ENCODE results near the gene ITLN2. TPM values are rescaled to one million over a fixed set of nuclear protein-coding genes. Genes with fewer than 3 reads are reported as not detected.
"Not testable (repeated sequence)": the region's sequence is repeated elsewhere in the genome, so short reads cannot be mapped to it uniquely, and the experiment has no call there.

Gene ITLN2
- total RNA-seq, 1 experiment from 2014 or later, result 0.20 TPM

DNA sequence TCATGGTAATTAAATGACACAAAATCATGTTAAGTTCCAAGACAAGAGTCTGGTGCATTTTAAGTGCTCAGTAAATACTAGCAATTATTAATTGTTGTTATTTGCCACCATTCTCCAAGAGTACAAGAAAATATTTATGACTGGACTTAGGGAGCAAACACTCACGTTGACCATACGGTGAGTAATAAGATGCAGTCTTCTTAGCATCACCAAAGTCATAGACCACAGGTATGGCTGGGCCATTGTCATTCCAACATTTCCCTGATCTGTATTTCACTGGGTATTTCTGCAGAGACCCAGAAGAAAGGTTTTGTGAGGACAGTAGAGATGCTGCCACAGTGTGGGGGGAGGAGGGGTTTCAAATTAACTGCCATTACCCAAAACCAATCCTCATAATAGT, 4.7 kb downstream of the ITLN2 start:
- Histone ChIP-seq H3K79me2 (ENCODE audit: insufficient read depth, low read length) (no peaks in the 10 kb centered on the region), H3K4me1 (ENCODE audit: control insufficient read depth in 1 of 2, insufficient read depth in 2 of 2, low read length in 2 of 2) (peaks cover 0 to 8% of the 10 kb centered on the region in 2 experiments; a peak in 2 of 4 replicates), H3K36me3 (ENCODE audit: control insufficient read depth in 1 of 2, insufficient read depth in 2 of 2, low read length in 2 of 2) (no peaks in the 10 kb centered on the region), H3K9me2 (ENCODE audit: insufficient read depth) (no peaks in the 10 kb centered on the region), H2AFZ (ENCODE audit: low read depth, low read length, poor library complexity, severe bottlenecking) (no peak overlapping the region), H3K4me2 (ENCODE audit: low read length) (no peak overlapping the region), H3K27ac (ENCODE audit: low read depth, low read length) (no peak overlapping the region), H3K9ac (ENCODE audit: low read length) (no peak overlapping the region), H3K9me3 (ENCODE audit: control insufficient read depth in 1 of 2, insufficient read depth in 1 of 2, low read depth in 1 of 2, low read length in 2 of 2) (no peaks in the 10 kb centered on the region), H3K27me3 (ENCODE audit: insufficient read depth, low read length) (no peaks in the 10 kb centered on the region), H3K4me3 (replicated peaks in 1 of 2; ENCODE audit: low read depth in 1 of 2, low read length in 2 of 2) (no peak overlapping the region), H4K20me1 (ENCODE audit: insufficient read depth) (no peaks in the 10 kb centered on the region)
- BruUV-seq (replicated peaks), result no TSS peak
- CTCF ChIA-PET, result interaction anchor here (3.2 kb wide), 1 partner anchor 114 kb away, joined by 45 read pairs; no protein-coding TSS in a partner anchor
- DNase-seq (ENCODE audit: low read depth, low spot score) (no peak), ATAC-seq (no peak)
- POLR2A ChIA-PET, result no interaction called here
- TF ChIP-seq POLR2AphosphoS5 (IDR thresholded peaks at IDR 0.05; ENCODE audit: low read depth, low read length), result no peak
- TF ChIP-seq, protein P1, sequence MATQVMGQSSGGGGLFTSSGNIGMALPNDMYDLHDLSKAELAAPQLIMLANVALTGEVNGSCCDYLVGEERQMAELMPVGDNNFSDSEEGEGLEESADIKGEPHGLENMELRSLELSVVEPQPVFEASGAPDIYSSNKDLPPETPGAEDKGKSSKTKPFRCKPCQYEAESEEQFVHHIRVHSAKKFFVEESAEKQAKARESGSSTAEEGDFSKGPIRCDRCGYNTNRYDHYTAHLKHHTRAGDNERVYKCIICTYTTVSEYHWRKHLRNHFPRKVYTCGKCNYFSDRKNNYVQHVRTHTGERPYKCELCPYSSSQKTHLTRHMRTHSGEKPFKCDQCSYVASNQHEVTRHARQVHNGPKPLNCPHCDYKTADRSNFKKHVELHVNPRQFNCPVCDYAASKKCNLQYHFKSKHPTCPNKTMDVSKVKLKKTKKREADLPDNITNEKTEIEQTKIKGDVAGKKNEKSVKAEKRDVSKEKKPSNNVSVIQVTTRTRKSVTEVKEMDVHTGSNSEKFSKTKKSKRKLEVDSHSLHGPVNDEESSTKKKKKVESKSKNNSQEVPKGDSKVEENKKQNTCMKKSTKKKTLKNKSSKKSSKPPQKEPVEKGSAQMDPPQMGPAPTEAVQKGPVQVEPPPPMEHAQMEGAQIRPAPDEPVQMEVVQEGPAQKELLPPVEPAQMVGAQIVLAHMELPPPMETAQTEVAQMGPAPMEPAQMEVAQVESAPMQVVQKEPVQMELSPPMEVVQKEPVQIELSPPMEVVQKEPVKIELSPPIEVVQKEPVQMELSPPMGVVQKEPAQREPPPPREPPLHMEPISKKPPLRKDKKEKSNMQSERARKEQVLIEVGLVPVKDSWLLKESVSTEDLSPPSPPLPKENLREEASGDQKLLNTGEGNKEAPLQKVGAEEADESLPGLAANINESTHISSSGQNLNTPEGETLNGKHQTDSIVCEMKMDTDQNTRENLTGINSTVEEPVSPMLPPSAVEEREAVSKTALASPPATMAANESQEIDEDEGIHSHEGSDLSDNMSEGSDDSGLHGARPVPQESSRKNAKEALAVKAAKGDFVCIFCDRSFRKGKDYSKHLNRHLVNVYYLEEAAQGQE (IDR thresholded peaks at IDR 0.05; ENCODE audit: low read depth), result no peak
- no peak for TF ChIP-seq YY1 (IDR thresholded peaks at IDR 0.05; ENCODE audit: extremely low read depth, insufficient replicate concordance, low read depth, low read length)
- TF ChIP-seq, protein P2, sequence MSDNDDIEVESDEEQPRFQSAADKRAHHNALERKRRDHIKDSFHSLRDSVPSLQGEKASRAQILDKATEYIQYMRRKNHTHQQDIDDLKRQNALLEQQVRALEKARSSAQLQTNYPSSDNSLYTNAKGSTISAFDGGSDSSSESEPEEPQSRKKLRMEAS (IDR thresholded peaks at IDR 0.05), result no peak
- no peak for TF ChIP-seq SIN3A (IDR thresholded peaks at IDR 0.05; ENCODE audit: low read depth)
- no peak for TF ChIP-seq ZNF274 (IDR thresholded peaks at IDR 0.05; ENCODE audit: low read depth, low read length)
- no peak for TF ChIP-seq ELF1 (IDR thresholded peaks at IDR 0.05; ENCODE audit: borderline replicate concordance, low read depth)
- TF ChIP-seq SP1 (IDR thresholded peaks at IDR 0.05; ENCODE audit: low read depth), result no peak
- TF ChIP-seq ZFX (IDR thresholded peaks at IDR 0.05), result no peak
- TF ChIP-seq, protein P3, sequence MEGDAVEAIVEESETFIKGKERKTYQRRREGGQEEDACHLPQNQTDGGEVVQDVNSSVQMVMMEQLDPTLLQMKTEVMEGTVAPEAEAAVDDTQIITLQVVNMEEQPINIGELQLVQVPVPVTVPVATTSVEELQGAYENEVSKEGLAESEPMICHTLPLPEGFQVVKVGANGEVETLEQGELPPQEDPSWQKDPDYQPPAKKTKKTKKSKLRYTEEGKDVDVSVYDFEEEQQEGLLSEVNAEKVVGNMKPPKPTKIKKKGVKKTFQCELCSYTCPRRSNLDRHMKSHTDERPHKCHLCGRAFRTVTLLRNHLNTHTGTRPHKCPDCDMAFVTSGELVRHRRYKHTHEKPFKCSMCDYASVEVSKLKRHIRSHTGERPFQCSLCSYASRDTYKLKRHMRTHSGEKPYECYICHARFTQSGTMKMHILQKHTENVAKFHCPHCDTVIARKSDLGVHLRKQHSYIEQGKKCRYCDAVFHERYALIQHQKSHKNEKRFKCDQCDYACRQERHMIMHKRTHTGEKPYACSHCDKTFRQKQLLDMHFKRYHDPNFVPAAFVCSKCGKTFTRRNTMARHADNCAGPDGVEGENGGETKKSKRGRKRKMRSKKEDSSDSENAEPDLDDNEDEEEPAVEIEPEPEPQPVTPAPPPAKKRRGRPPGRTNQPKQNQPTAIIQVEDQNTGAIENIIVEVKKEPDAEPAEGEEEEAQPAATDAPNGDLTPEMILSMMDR (IDR thresholded peaks at IDR 0.05 in 2 of 3, conservative IDR thresholded peaks at IDR 0.05 in 1 of 3; ENCODE audit: borderline replicate concordance in 1 of 3, insufficient read depth in 1 of 3, low read depth in 2 of 3, low read length in 2 of 3), result no peak
- intact Hi-C loops (cut with micrococcal nuclease), result loop anchor here (2.0 to 5.0 kb wide), 3 partner anchors 173 to 523 kb away; no protein-coding TSS in a partner anchor
- RAD21 ChIA-PET (ENCODE audit: low non-redundant PET in 1 of 2, low total read pairs in 2 of 2, uncharacterized antibody in 2 of 2, unreplicated experiment in 2 of 2), result no interaction called here

DNA sequence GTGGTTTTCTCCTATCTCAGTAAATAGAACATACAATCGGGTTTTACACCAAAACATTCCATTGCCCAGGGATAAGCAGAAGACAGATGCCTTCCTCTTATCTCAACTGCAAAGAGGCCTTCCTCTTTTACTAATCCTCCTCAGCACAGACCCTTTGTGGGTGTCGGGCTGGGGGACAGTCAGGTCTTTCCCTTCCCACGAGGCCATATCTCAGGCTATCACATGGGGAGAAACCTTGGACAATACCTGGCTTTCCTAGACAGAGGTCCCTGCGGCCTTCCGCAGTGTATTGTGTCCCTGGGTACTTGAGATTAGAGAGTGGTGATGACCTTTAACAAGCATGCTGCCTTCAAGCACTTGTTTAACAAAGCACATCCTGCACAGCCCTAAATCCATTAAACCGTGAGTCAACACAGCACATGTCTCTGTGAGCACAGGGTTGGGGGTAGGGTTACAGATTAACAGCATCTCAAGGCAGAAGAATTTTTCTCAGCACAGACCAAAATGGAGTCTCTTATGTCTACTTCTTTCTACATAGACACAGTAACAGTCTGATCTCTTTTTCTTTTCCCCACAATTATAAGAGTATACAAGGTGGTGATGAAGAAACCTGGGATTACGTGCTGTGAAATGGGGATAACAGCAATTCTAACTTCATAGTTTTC, 5.3 kb downstream of the ITLN2 start:
- CTCF ChIA-PET, result interaction anchor here (3.2 kb wide), 1 partner anchor 114 kb away, joined by 45 read pairs; no protein-coding TSS in a partner anchor
- BruUV-seq (replicated peaks); H3K27me3 ChIP-seq (ENCODE audit: insufficient read depth, low read length); H3K79me2 ChIP-seq (ENCODE audit: insufficient read depth, low read length); H3K4me2 ChIP-seq (ENCODE audit: low read length); DNase-seq (ENCODE audit: low read depth, low spot score); H3K9me2 ChIP-seq (ENCODE audit: insufficient read depth); RAD21 ChIA-PET (ENCODE audit: low non-redundant PET in 1 of 2, low total read pairs in 2 of 2, uncharacterized antibody in 2 of 2, unreplicated experiment in 2 of 2); H4K20me1 ChIP-seq (ENCODE audit: insufficient read depth); POLR2A ChIA-PET; H3K9ac ChIP-seq (ENCODE audit: low read length); H3K4me1 ChIP-seq (ENCODE audit: control insufficient read depth in 1 of 2, insufficient read depth in 2 of 2, low read length in 2 of 2); H3K4me3 ChIP-seq (replicated peaks in 1 of 2; ENCODE audit: low read depth in 1 of 2, low read length in 2 of 2); H3K9me3 ChIP-seq (ENCODE audit: control insufficient read depth in 1 of 2, insufficient read depth in 1 of 2, low read depth in 1 of 2, low read length in 2 of 2); H3K36me3 ChIP-seq (ENCODE audit: control insufficient read depth in 1 of 2, insufficient read depth in 2 of 2, low read length in 2 of 2); H3K27ac ChIP-seq (ENCODE audit: low read depth, low read length); intact Hi-C loops (cut with micrococcal nuclease); ATAC-seq; H2AFZ ChIP-seq (ENCODE audit: low read depth, low read length, poor library complexity, severe bottlenecking): not testable (repeated sequence)

Data from HCT116 (cell line).